ENCODE measurements around the gene CELF2. TPM values are rescaled to one million over a fixed set of nuclear protein-coding genes. Genes with fewer than 3 reads are reported as not detected.
A peak's percentile ranks its signal among the peaks of the same experiment; 100 is the strongest.

Gene CELF2
- total RNA-seq, 1 donor from 2014 or later, result 77.6 TPM

- H3K27me3 Mint-ChIP-seq (ENCODE audit: low read depth), result no peaks in the 10 kb centered on the region
- peaks cover 6% of the 10 kb centered on the region for H3K36me3 Mint-ChIP-seq (ENCODE audit: low read depth)
- no peak overlapping the region for H3K4me3 Mint-ChIP-seq
- TF ChIP-seq CTCF (conservative IDR thresholded peaks at IDR 0.05), result no peak
- no peak for DNase-seq (ENCODE audit: low read depth, low spot score)
- peaks cover 49% of the 10 kb centered on the region for H3K4me1 Mint-ChIP-seq
- H3K9me3 Mint-ChIP-seq, result peaks cover 3% of the 10 kb centered on the region
- peak overlapping the region; percentile 13 for H3K27ac Mint-ChIP-seq (ENCODE audit: unreplicated experiment)
Observed at GRCh38 chr10:11050301-11051287, 32.9 kb downstream of the CELF2 start.

- peaks cover 14% of the 10 kb centered on the region for H3K36me3 Mint-ChIP-seq (ENCODE audit: low read depth)
- TF ChIP-seq CTCF (conservative IDR thresholded peaks at IDR 0.05), result no peak
- H3K9me3 Mint-ChIP-seq, result peaks cover 7% of the 10 kb centered on the region
- no peak overlapping the region for H3K4me3 Mint-ChIP-seq
- H3K27ac Mint-ChIP-seq (ENCODE audit: unreplicated experiment), result no peak overlapping the region
- H3K27me3 Mint-ChIP-seq (ENCODE audit: low read depth), result no peaks in the 10 kb centered on the region
- H3K4me1 Mint-ChIP-seq, result peaks cover 37% of the 10 kb centered on the region
- no peak for DNase-seq (ENCODE audit: low read depth, low spot score)
Observed at GRCh38 chr10:11057018-11057417, 39.3 kb downstream of the CELF2 start.

GRCh38 chr10:11057448-11057847, 39.8 kb downstream of the CELF2 start:
- peaks cover 17% of the 10 kb centered on the region for H3K36me3 Mint-ChIP-seq (ENCODE audit: low read depth)

GRCh38 chr10:11057994-11058393, 40.3 kb downstream of the CELF2 start:
- no peak overlapping the region for H3K4me3 Mint-ChIP-seq
- DNase-seq (ENCODE audit: low read depth, low spot score), result no peak

More at GRCh38 chr10:11057448-11057847, 39.8 kb downstream of the CELF2 start:
- Mint-ChIP-seq H3K4me3 (no peak overlapping the region), H3K27me3 (ENCODE audit: low read depth) (no peaks in the 10 kb centered on the region), H3K27ac (ENCODE audit: unreplicated experiment) (no peak overlapping the region), H3K9me3 (peaks cover 9% of the 10 kb centered on the region), H3K4me1 (peaks cover 36% of the 10 kb centered on the region)
- no peak for DNase-seq (ENCODE audit: low read depth, low spot score)
- TF ChIP-seq CTCF (conservative IDR thresholded peaks at IDR 0.05), result no peak

GRCh38 chr10:11058965-11059364, 41.3 kb downstream of the CELF2 start:
- peaks cover 14% of the 10 kb centered on the region for H3K36me3 Mint-ChIP-seq (ENCODE audit: low read depth)
- no peak for DNase-seq (ENCODE audit: low read depth, low spot score)
- H3K4me1 Mint-ChIP-seq, result peaks cover 34% of the 10 kb centered on the region
- peaks cover 7% of the 10 kb centered on the region for H3K9me3 Mint-ChIP-seq
- no peak overlapping the region for H3K4me3 Mint-ChIP-seq
- H3K27me3 Mint-ChIP-seq (ENCODE audit: low read depth), result no peaks in the 10 kb centered on the region
- TF ChIP-seq CTCF (conservative IDR thresholded peaks at IDR 0.05), result no peak
- no peak overlapping the region for H3K27ac Mint-ChIP-seq (ENCODE audit: unreplicated experiment)

More at GRCh38 chr10:11057994-11058393, 40.3 kb downstream of the CELF2 start:
- Mint-ChIP-seq H3K27me3 (ENCODE audit: low read depth) (no peaks in the 10 kb centered on the region), H3K36me3 (ENCODE audit: low read depth) (peaks cover 14% of the 10 kb centered on the region), H3K27ac (ENCODE audit: unreplicated experiment) (no peak overlapping the region), H3K9me3 (peaks cover 7% of the 10 kb centered on the region), H3K4me1 (peaks cover 33% of the 10 kb centered on the region)
- TF ChIP-seq CTCF (conservative IDR thresholded peaks at IDR 0.05), result no peak
